Measurements from ENCODE around the gene ADAMTS17.
"Not testable (repeated sequence)": the region's sequence is repeated elsewhere in the genome, so short reads cannot be mapped to it uniquely, and the experiment has no call there.

Gene ADAMTS17

DNA sequence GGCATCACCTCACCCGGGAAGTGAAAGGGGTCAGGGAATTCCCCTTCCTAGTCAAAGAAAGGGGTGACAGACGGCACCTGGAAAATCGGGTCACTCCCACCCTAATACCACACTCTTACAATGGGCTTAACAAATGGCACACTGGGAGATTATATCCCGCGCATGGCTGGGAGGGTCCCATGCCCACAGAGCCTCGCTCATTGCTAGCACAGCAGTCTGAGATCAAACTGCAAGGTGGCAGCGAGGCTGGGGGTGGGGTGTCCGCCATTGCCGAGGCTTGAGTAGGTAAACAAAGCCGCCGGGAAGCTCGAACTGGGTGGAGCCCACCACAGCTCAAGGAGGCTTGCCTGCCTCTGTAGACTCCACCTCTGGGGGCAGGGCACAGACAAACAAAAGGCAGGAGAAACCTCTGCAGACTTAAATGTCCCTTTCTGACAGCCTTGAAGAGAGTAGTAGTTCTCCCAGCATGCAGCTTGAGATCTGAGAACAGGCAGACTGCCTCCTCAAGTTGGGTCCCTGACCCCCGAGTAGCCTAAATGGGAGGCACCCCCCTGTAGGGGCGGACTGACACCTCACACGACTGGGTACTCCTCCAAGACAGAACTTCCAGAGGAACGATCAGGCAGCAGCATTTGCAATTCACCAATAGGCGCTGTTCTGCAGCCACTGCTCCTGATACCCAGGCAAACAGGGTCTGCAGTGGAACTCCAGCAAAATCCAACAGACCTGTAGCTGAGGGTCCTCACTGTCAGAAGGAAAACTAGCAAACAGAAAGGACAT lies 257.5 kb downstream of the ADAMTS17 start:
- H3K4me1 Mint-ChIP-seq; H3K9me3 Mint-ChIP-seq; DNase-seq (ENCODE audit: low spot score in 2 of 2); H3K36me3 Mint-ChIP-seq; H3K27ac Mint-ChIP-seq; H3K4me3 Mint-ChIP-seq; H3K27me3 Mint-ChIP-seq; ATAC-seq (ENCODE audit: low read depth): not testable (repeated sequence)

DNA sequence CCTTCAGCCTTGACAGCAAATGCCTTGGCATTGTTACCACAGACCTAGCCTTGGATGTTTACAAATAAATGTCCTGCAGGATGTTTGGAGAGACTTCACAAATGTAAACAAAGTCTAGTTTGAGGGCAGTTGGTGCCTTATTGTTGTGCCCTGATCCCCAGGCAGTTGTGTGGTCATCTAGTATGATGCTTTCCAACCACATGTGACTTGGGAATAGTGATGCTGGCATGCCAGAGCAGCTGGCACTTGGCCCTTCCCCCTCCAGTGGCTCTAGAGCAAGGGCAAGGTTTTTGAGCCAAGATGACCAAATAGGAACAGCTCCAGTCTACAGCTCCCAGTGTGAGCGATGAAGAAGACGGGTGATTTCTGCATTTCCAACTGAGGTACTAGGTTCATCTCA lies 258.2 kb downstream of the ADAMTS17 start:
- H3K27me3 Mint-ChIP-seq: peaks cover 2% of the 10 kb centered on the region
- no peaks in the 10 kb centered on the region for H3K36me3 Mint-ChIP-seq
- no peak overlapping the region for H3K27ac Mint-ChIP-seq
- ATAC-seq (ENCODE audit: low read depth) (no peak), DNase-seq (ENCODE audit: low spot score in 2 of 2) (no peak)
- no peaks in the 10 kb centered on the region for H3K4me1 Mint-ChIP-seq
- peaks cover 4% of the 10 kb centered on the region for H3K9me3 Mint-ChIP-seq
- no peak overlapping the region for H3K4me3 Mint-ChIP-seq

DNA sequence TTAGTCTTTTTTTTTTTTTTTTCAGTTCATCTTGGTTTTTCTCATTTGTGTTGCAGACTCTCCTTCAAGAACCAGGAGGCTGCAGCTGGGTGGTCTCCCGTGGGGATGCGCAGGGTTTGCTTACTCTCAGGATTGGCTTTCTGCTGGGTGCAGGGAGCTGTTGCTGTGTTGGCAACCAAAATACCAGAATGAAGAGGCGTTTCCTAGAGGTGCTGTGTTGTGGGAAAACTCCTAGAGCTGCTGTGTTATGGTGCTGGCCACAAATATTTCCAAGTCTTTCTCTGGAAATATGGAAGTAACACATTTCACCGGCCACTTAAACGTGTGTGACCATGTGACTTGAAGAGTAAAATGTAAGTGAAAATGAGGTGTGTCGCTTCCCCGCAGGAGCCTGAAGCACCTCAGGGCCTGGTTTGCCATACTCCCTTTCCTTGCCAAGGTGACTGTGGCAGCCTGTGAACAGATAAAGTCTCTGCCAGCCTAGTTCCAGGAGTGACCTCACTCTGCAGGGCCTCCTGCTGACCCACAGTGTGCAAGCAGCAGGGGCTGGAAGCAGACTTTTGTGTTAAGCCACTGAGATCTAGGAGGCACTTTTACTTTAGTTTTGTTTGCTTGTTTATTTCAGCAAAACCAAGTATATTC lies 258.9 kb downstream of the ADAMTS17 start:
- H3K36me3 Mint-ChIP-seq: no peaks in the 10 kb centered on the region
- H3K27me3 Mint-ChIP-seq: peaks cover 2% of the 10 kb centered on the region
- no peaks in the 10 kb centered on the region for H3K4me1 Mint-ChIP-seq
- peaks cover 4% of the 10 kb centered on the region for H3K9me3 Mint-ChIP-seq
- no peak overlapping the region for H3K4me3 Mint-ChIP-seq
- DNase-seq (ENCODE audit: low spot score in 2 of 2): no peak
- no peak overlapping the region for H3K27ac Mint-ChIP-seq
- no peak for ATAC-seq (ENCODE audit: low read depth)

DNA sequence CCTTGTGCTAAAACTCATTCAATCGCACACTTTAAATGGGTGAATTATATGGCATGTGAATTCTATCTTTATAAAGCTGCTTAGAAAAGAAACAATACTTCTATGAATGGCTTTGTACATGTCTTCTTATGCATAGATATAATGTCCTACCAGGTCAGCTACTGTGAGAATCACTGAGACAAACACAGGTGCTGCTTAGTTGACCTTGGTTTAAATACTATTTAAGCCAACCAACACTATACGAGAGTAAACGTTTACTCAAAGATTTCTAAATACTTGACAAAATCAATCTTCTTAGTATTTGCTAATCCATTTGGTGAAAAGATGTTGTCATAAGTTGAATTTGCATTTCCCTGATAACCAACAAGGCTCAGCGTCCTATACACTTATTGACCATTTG lies 260.3 kb downstream of the ADAMTS17 start:
- ATAC-seq (ENCODE audit: low read depth): no peak
- H3K9me3 Mint-ChIP-seq: peaks cover 4% of the 10 kb centered on the region
- no peaks in the 10 kb centered on the region for H3K4me1 Mint-ChIP-seq

DNA sequence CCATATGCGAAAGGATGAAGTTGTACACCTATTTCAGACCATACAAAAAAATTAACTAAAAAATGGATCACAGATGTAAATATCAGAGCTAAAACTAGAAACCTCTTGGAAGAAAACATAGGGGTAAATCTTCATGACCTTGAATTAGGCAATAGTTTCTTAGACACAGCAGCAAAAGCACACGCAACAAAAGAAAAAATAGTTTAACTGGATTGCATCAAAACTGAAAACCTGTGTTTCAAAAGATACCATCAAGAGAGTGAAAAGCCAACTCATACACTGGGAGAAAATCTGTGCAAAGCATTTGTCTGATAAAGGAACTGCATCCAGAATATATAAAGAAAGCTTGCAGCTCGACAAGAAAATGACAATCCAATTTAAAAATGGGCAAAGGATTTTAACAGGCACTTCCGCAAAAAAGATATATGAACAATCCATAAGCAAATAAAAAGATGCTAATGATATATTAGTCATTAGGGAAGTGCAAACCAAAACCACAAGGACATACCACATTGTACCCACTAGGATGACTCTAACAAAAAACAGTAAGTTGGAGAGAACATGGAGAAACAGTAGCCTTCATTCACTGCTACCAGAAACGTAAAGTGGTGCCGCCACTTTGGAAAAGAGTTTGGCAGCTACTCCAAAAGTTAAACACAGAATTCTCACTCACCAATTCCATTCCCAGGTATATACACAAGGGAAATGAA lies 263.1 kb downstream of the ADAMTS17 start:
- H3K36me3 Mint-ChIP-seq: no peaks in the 10 kb centered on the region
- no peak overlapping the region for H3K27ac Mint-ChIP-seq
- DNase-seq (ENCODE audit: low spot score in 2 of 2) (no peak), ATAC-seq (ENCODE audit: low read depth) (no peak)
- no peaks in the 10 kb centered on the region for H3K27me3 Mint-ChIP-seq
- H3K9me3 Mint-ChIP-seq: peaks cover 1% of the 10 kb centered on the region
- H3K4me3 Mint-ChIP-seq: no peak overlapping the region
- H3K4me1 Mint-ChIP-seq: no peaks in the 10 kb centered on the region

More for the DNA sequence above, 260.3 kb downstream of the ADAMTS17 start:
- Mint-ChIP-seq H3K36me3 (no peaks in the 10 kb centered on the region), H3K4me3 (no peak overlapping the region), H3K27ac (no peak overlapping the region), H3K27me3 (peaks cover 2% of the 10 kb centered on the region)
- DNase-seq (ENCODE audit: low spot score in 2 of 2): no peak

DNA sequence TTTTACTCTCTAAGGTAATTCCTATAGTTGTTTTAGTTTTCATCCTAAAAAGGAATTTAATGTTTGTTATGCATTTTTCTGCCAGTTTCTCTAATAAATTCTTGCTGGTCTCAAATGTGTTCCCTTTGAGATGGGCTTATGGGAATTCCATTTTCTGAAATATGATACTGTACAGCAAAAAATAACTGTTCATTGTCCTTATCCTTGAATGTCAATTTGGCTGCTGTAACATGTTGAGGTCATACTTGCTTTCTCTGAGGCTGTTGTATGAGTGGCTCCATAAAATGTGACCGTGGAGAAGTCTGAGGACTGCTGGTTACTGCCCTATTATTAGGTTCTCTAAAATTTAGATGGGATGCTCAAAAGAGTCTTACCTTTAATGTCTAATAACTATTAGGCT lies 266.5 kb downstream of the ADAMTS17 start:
- Mint-ChIP-seq H3K36me3 (no peaks in the 10 kb centered on the region), H3K27ac (no peak overlapping the region), H3K27me3 (no peaks in the 10 kb centered on the region), H3K9me3 (peaks cover 1% of the 10 kb centered on the region), H3K4me3 (no peak overlapping the region), H3K4me1 (no peaks in the 10 kb centered on the region)
- DNase-seq (ENCODE audit: low spot score in 2 of 2) (no peak), ATAC-seq (ENCODE audit: low read depth) (no peak)

DNA sequence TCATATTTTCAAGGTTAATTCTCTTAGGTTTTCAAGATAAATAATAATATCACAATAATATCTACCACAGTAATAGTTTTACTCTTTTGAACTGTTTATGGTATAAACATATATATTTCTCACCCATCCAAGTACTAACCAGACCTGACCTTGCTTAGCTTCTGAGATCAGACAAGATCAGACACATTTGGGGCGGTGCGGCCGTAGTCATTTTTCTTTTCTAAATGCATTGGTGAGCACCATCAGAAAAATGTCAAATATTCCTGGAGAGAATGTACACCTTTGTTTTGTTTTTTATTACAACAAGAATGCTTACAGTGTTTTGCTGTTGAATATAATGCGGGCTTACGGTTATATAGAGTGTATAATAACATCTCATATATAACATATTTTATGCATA lies 267.8 kb downstream of the ADAMTS17 start:
- no peak overlapping the region for H3K27ac Mint-ChIP-seq
- DNase-seq (ENCODE audit: low spot score in 2 of 2): no peak
- no peak for ATAC-seq (ENCODE audit: low read depth)
- no peaks in the 10 kb centered on the region for H3K36me3 Mint-ChIP-seq
- H3K4me1 Mint-ChIP-seq: no peaks in the 10 kb centered on the region
- peaks cover 2% of the 10 kb centered on the region for H3K9me3 Mint-ChIP-seq
- no peaks in the 10 kb centered on the region for H3K27me3 Mint-ChIP-seq
- no peak overlapping the region for H3K4me3 Mint-ChIP-seq

DNA sequence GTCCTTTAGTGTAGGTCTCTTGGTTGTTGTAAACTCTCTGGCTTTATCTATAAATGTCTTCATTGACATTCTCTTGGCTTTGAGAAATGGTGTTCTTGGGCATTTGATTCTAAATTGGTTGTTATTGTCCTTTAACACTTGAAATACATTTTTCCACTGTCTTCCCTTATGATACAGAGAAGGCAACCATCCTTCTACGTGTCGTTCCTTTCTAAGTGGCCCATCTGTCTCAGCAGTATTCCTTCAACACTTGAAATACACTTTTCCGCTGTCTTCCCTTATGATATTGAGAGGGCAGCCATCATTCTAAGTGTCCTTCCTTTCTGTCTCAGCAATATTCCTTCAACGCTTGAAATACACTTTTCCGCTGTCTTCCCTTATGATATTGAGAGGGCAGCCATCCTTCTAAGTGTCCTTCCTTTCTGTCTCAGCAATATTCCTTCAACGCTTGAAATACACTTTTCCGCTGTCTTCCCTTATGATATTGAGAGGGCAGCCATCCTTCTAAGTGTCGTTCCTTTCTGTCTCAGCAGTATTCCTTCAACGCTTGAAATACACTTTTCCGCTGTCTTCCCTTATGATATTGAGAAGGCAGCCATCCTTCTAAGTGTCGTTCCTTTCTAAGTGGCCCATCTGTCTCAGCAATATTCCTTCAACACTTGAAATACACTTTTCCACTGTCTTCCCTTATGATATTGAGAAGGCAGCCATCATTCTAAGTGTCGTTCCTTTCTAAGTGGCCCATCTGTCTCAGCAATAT lies 275.1 kb downstream of the ADAMTS17 start:
- not testable (repeated sequence) for H3K4me1 Mint-ChIP-seq; H3K36me3 Mint-ChIP-seq; ATAC-seq (ENCODE audit: low read depth); H3K27ac Mint-ChIP-seq; H3K27me3 Mint-ChIP-seq; H3K4me3 Mint-ChIP-seq; H3K9me3 Mint-ChIP-seq; DNase-seq (ENCODE audit: low spot score in 2 of 2)

DNA sequence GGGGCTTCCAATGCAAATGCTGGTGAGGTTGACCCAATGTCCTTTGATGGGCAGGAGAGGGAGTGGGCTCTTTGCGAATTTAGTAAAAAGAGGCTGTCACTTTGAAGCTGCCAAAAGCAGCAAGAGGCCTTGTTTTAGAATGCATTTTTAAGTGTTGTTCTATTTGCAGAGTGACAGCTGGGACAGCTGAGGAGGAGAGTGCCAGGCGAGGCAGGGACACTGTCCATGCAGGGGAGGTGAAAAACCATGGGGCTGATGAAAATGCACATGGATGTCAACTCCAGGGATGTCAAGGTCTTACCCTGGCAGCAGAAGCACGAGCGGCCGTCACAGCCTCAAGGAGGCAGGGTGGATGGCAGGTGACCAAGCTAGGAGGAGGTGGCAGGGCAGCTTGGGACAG lies 279.8 kb downstream of the ADAMTS17 start:
- H3K27me3 Mint-ChIP-seq: peaks cover 6% of the 10 kb centered on the region
- ATAC-seq (ENCODE audit: low read depth): no peak
- no peak overlapping the region for H3K4me3 Mint-ChIP-seq
- H3K36me3 Mint-ChIP-seq: no peaks in the 10 kb centered on the region
- peaks cover 3% of the 10 kb centered on the region for H3K9me3 Mint-ChIP-seq
- no peak overlapping the region for H3K27ac Mint-ChIP-seq
- no peaks in the 10 kb centered on the region for H3K4me1 Mint-ChIP-seq
- DNase-seq (ENCODE audit: low spot score in 2 of 2): no peak

DNA sequence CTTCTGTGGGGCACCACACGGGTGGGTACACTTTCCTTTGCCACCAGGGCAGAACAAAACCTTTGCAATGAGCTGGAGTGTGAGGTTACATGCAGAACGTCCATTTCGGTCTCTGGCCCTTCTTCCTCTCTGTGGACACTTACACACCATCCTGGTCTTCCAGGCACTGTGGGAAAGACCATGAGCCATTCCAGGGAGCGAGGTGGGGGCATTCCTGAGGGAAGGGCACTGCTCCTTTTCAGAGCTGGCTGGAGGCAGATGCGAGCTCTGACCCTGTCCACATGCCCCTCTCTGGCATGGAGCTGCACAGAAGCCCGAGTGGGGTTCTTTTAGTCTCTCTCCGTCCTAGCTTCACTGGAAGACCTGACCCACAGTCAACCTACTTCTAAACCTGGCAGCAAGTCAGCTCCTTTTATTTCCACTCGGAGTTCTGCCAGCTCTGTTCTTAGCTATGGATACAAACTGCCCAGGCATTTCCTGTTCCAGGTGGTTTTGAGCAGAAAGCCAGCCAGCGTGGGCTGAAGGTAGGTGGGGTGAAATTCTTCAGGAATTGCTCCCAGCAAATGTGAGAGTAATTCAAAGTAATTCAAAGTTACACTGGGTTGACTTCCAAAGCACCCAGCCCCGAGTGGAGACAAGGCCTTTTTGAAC lies 281.4 kb downstream of the ADAMTS17 start:
- Mint-ChIP-seq H3K4me3 (no peak overlapping the region), H3K36me3 (no peaks in the 10 kb centered on the region), H3K27me3 (peaks cover 6% of the 10 kb centered on the region), H3K4me1 (no peaks in the 10 kb centered on the region), H3K9me3 (no peaks in the 10 kb centered on the region), H3K27ac (no peak overlapping the region)
- ATAC-seq (ENCODE audit: low read depth) (no peak), DNase-seq (ENCODE audit: low spot score in 2 of 2) (no peak)

DNA sequence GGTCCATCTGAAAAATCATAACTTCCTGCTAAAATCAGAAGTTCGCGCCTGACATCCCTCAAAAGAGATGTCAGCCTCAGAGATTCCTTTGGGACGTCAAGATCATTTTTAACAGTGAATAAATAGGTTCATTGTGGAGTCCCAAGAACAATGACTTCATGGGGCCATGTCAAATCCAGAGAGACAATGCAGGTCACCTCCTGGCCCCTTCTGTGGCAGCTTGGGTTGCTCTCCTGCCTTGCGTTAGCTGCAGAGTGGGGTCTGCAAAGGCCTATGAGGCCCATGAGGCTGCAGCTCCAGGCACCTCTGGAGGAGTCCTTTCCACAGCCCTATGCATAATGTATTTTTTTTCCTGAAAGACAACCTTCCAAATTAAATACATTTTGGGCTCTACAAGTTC lies 282.3 kb downstream of the ADAMTS17 start:
- Mint-ChIP-seq H3K36me3 (no peaks in the 10 kb centered on the region), H3K4me1 (no peaks in the 10 kb centered on the region), H3K4me3 (no peak overlapping the region), H3K27ac (no peak overlapping the region), H3K9me3 (no peaks in the 10 kb centered on the region), H3K27me3 (peaks cover 6% of the 10 kb centered on the region)
- ATAC-seq (ENCODE audit: low read depth): no peak
- DNase-seq (ENCODE audit: low spot score in 2 of 2): no peak

DNA sequence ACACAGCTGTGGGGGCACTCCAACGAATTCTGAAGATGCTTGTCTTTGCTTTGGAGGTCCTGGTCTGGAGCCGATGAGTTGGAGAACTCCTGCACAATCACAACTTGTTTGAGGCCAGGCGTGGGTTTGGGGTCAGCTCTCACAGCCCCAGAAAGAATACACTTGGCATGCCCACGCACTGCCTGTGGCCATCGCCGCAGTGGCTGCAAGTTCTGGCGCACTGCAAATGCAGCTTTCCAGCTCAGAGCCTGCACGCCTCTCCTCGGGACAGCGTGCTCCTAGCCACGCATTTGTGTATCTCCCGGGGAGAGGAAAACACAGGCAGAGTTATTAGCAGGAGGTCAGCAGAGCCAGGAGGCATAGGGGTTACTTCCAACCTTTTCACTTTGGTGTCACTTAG lies 282.7 kb downstream of the ADAMTS17 start:
- no peak overlapping the region for H3K4me3 Mint-ChIP-seq

DNA sequence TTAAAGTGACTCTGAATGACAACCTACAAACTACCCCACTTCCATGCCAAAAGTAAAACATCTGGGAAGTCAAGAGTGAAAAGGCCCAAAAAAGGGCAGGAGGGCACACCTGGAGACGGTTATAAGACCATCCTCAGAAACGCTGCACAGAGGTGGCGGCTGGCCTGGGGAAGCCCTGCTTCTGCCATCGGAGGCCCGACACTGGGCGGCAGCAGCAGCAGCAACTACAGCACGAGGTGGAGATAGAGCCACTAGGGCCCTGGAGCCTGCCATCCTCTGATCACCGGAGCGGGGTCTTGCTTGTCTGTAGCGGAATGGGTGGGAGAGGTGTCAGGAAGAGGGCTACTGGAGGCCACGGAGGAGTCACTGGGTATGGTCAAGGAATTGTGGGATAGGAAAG lies 283.3 kb downstream of the ADAMTS17 start:
- no peaks in the 10 kb centered on the region for H3K4me1 Mint-ChIP-seq
- no peaks in the 10 kb centered on the region for H3K9me3 Mint-ChIP-seq
- H3K36me3 Mint-ChIP-seq: no peaks in the 10 kb centered on the region
- peaks cover 6% of the 10 kb centered on the region for H3K27me3 Mint-ChIP-seq
- no peak overlapping the region for H3K4me3 Mint-ChIP-seq
- no peak for DNase-seq (ENCODE audit: low spot score in 2 of 2)
- H3K27ac Mint-ChIP-seq: no peak overlapping the region
- ATAC-seq (ENCODE audit: low read depth): no peak

More for the DNA sequence above, 282.7 kb downstream of the ADAMTS17 start:
- no peaks in the 10 kb centered on the region for H3K36me3 Mint-ChIP-seq
- peaks cover 6% of the 10 kb centered on the region for H3K27me3 Mint-ChIP-seq
- ATAC-seq (ENCODE audit: low read depth): no peak
- H3K27ac Mint-ChIP-seq: no peak overlapping the region
- H3K4me1 Mint-ChIP-seq: no peaks in the 10 kb centered on the region
- DNase-seq (ENCODE audit: low spot score in 2 of 2): no peak
- no peaks in the 10 kb centered on the region for H3K9me3 Mint-ChIP-seq
